HG03469 (cell line): ENCODE data around the gene TF.
"Not testable (repeated sequence)": the region's sequence is repeated elsewhere in the genome, so short reads cannot be mapped to it uniquely, and the experiment has no call there.

Experiments used
- ATAC-seq: cut with Tn5 transposase; IDR thresholded peaks from one replicate; pipeline ENCODE4 v1.9.1; 2021; ENCODE audit warnings: mild to moderate bottlenecking, moderate library complexity, moderate number of reproducible peaks; ENCODE audit not compliant: unreplicated experiment

TF gene

DNA sequence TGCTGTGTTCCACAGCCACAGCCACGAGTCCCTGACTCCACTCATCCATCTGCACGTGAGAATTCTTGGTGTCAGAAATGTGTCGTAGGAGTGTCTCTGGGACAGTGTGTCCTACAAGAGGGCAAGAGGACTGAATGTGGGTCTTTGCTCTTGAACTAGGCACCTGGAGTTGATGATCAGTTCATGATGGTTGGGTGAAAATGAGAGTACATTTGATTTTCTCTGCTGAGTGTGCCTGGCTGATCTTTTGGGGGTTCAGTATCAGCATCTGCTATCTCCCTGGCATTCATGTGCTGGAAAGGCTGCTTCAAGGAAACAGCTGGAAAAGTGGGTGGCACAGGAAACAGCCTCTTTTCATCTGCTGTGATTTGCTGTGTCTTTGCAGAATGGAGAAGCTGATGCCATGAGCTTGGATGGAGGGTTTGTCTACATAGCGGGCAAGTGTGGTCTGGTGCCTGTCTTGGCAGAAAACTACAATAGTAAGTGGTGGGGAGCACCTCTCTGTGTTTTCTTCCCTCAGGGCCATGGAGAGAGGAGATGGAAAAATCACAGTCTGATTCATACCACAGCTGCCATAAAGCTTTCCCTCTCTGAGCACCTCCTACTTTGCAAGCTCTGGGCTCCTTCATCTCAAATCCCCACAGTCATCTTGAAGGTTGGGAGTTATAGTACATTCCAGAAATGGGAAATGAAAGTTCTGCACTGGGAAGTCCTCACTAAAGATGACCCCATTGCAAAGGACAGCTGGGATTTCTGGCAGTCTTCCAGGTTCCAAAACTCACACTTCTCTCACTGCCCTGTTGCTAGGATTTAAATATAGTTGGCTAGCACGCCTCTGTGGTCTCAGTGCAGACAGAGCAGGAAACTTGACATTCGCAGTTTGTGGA lies 17.8 kb downstream of the TF start:
- no peak for ATAC-seq

DNA sequence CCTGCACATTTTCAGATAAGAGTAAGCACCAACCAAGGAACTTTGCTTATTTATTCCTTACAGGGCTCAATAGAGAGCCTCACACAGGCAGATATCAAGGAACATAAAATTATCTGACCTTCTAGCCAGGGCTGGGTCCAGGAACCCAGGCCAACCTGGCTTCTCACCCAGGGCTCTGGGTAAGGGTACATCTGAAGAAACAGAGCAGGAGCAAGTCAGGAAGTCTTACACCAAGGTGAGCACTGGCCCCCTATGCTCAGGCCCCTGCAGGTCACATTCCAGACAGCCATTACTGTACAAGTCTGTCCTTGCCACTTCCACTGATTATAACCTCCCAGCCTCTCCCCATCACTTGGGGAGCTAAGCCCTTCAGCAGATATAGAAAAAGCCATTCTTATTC lies 19.1 kb downstream of the TF start:
- no peak for ATAC-seq

DNA sequence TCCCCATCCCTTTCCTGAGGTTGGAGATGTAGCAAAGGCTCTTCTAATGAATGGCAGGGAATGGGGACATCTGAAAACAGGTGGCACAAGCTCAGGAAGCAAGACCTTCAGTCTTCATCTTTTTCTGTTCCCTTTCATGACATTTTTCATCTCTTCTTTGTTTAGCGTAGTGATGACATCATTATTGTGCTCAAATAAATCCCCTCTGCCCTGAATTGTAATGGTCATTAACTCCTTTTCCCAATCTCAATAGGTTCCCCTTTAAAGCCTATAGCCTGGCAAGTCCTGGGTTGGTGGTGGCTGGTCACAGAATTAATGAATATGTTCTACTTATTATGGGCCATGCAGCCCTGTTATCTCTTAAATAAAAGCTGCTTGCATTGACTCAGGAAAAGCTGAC lies 21.4 kb downstream of the TF start:
- no peak for ATAC-seq

DNA sequence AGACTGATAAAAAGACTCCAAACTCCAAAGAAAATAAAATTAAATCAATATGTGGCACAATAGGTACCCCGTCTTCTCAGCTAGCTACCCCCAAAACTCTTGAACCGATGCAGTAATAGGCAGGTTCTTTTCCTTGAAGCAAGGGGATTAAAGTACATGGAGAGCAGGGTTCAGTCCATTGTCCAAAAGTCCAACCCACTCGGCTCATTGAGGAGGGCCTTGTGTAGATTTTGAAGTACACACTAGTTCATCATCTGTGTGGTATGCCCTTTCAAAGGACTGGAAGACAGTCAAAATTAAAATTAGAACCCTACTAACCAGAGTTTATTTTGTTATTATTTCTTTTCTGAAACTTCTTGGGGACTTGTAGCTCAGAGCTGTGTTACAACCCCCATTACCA lies 23.3 kb downstream of the TF start:
- no peak for ATAC-seq

DNA sequence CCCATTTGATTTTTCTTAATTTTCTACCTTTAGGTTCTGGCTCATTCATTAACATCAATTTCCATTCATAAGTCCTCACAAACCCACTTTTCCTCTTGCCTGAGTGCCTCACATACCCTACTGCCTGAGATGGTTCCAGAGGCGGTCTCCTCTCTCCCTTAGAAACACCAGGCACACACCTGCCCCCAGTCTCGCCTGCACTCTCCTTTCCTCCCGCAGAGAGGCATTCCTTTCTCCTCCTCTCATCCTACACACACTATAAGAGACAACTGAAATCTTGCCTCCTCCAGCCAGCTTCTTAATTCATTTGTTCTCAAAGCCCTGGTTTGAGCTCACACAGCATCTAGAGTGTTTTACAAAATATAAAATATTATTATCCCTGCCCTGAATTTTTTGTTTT lies 27.5 kb downstream of the TF start:
- no peak for ATAC-seq

DNA sequence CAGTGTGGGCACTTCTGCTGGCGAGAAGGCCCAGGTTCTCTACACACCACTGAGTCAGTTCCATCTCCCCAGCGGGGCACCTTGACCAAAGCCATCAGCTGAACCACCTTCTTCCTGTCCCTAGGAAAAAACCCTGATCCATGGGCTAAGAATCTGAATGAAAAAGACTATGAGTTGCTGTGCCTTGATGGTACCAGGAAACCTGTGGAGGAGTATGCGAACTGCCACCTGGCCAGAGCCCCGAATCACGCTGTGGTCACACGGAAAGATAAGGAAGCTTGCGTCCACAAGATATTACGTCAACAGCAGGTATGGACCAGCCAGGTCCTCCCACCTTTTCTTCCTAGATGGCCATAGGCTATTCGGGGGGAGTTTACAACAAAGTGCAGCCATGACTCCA lies 29.1 kb downstream of the TF start:
- ATAC-seq, result no peak

DNA sequence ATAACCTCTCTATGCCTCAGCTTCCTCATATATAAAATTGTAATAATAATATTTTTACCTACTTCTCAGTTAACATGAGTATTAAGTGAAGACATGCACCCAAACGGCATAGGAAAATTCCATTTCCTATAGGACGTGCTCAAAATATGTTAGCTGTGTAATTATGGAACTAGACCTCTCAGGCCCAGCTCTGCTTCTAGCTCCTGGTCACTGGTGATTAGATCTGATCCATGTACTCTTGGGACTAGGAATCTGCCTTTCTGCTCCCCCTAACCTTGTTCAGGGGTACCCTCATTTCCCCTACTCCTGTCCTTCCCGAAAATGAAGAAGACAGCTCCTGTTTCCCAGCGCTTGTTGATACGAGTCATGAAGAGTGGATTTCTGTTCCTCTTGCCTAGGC lies 29.6 kb downstream of the TF start:
- no peak for ATAC-seq

DNA sequence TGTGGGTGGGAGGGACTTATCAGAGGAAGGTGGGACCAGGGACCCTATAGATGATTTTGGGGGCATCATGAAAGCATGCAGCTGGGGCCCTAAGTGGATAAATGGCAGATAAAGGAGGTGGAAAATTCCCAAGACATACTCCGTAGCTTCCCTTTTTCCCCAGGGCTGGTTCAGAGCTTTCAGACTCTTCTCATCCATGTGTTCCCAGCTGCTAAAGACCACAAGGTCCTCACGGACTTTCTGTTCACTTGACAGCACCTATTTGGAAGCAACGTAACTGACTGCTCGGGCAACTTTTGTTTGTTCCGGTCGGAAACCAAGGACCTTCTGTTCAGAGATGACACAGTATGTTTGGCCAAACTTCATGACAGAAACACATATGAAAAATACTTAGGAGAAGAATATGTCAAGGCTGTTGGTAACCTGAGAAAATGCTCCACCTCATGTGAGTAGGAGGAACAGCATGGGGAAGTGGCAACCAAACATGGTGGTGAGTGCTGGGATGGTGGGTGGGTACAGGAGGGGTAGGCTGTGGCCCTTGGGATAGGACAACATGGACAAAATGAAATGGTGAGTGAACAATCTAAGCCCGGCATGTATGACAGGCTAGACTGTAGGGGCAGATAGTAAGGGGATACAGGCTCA lies 30.7 kb downstream of the TF start:
- no peak for ATAC-seq

DNA sequence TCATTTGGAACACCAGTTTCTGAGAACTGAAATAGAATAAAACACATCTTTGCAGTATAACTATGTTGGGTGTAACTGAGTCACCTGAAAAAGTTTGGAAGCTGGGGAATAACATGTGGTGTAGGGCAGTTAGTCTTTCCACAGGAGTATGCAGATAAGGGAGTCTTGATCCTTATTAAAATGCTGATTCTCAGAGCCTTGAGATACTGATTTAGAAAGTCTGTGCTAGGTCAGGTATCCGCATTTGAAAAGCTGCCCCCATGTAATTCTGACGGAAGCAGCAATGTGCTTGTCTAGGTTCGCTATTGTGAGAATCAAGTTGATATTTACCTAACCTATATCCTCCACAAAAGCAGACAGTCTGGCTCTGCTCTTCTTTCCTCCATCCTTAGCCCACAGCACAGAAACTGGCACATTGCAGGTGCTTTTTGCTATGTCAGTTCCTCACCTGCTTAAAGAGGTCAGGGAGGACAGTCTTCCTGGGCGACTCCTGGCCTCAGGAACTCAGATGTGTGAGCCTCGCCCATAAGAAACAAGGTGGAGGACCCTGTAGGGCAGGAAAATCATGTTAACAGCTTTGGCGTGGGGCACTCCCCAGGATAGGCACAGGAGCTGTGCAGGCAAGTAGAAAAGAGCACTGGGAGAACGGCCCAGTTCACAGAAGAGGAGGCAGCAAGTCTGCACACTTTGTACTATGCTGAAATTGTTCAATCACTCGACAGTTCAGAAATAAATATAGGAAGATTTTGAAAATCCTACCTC lies 31.8 kb downstream of the TF start:
- no peak for ATAC-seq

DNA sequence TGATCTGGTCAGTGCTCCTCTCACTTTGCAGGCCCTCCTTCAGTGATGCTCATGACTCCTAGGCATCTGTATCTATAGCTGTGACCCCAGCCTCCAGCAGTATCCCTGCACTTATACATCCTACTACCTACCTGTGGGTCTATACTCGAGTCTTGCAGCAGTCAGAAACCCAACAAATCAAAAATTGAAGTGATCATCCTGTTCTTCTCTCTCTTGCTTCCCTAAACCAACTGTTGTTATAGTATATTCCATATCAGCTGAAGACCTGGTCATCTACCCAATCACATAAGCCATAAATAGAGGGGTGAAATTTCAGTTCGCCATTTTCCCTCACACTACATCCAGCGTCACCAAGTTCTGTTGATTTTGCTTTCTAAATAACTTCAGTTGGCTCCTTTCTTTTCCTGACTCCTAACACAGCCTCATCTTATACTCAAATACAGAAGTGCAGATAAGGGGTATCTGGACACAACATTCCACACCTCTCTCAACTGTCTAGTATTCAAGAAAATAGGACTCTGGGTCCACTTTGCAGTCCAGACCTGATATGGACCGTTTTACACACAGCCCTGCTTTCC lies 33.5 kb downstream of the TF start:
- no peak for ATAC-seq

DNA sequence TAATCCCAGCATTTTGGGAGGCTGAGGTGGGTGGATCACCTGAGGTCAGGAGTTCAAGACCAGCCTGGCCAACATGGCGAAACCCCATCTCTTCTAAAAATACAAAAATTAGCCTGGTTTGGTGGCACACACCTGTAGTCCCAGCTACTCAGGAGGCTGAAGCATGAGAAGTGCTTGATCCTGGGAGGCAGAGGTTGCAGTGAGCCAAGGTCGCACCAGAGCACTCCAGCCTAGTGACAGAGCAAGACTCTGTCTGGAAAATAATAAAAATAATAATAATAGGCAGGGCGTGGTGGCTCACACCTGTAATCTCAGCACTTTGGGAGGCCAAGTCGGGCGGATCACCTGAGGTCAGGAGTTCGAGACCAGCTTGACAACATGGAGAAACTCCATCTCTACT lies 34.6 kb downstream of the TF start:
- not testable (repeated sequence) for ATAC-seq

DNA sequence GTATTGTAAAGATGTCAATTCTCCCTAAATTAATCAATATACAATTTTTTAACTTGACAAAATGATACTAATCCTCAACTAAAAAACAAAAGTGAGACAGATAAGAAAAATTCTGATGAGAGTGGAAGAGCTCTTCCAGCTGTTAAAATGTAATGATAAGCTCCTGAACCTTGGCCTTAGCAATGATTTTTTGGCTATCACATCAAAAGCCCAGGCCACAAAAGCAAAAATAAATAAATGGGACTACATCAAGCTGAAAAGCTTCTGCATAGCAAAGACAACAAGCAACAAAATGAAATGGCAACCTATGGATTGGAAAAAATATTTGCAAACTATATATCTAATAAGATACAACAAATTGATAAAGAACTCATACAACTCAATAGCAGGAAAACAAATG lies 35.4 kb downstream of the TF start:
- ATAC-seq, result no peak

DNA sequence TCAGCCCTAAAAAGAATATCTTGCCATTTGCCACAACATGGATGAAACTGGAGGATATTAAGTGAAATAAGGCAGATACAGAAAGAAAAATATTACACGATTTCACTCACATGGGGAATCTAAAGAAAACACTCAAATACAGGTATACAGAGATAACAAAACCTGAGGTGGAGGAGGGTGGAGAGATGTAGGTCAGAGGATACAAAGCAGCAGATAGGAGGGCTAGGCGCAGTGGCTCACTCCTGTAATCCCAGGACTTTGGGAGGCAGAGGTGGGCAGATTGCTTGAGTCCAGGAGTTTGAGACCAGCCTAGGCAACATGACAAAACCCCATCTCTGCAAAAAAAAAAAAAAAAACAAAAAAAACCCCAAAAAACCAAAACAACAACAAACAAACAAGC lies 36.3 kb downstream of the TF start:
- no peak for ATAC-seq

DNA sequence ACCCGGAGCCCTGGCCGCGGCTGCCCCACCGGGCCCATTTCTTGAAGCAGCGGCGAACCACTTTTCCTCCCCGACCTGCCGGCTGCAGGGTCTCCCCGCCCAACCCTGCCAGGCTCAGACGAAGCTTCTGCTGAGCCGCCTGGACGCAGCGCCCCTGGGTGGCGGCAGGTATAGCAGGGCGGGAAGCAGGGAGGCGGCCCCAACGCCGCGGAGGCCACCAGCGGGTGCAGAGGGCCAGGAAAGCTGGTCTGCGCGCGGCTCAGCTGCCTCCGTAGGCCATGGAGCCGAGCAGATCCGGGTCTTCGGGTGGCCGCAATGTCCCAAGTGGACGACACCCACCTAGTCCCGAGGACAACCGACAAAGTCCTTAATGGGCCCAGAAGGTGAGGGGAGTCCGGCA lies 37.6 kb downstream of the TF start:
- ATAC-seq, result no peak

DNA sequence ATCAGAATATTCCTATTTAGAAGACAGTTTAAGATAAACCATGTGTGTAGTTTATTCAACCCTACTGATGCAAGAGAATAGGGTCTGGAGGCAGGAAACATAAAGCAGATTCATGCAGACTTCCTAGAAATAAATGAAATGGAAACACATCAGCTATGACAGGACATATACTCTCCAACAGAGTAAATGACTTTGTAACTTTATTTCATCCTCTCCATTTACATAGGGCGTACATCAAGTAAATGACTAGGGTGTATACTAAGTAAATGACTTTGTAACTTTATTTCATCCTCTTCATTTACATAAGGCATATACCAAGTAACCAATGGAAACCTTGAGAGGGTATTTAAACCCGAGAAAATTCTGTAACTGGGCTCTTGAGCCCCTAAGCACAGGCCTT lies 41.8 kb downstream of the TF start:
- no peak for ATAC-seq

DNA sequence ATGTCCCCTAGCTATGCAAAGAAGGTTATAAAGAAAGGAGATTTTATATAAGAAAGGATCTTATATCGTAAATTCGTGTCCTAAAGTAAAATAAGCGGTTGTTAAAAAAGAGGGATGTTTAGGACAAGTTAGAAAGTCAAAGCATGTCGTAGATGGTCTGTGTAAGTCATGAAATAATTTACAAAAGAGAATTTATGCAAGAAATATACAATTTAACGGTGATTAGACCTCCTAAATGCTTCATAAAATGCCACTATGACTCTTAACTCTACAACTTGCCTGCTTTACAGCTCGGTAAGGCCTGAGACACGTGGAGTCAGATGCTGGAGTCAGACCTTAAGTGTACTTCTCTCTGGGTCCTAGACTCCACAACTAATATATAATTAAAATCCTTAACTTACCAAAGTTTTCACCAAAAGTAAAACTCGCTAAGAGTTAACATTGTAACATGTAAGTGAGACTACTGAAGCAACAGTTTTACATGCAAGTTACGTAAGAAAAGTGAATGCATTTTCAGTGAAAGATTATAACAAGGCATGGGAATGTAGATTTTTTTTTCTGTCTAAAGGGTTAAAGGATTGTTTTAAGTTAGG lies 46.1 kb downstream of the TF start:
- ATAC-seq, result no peak

DNA sequence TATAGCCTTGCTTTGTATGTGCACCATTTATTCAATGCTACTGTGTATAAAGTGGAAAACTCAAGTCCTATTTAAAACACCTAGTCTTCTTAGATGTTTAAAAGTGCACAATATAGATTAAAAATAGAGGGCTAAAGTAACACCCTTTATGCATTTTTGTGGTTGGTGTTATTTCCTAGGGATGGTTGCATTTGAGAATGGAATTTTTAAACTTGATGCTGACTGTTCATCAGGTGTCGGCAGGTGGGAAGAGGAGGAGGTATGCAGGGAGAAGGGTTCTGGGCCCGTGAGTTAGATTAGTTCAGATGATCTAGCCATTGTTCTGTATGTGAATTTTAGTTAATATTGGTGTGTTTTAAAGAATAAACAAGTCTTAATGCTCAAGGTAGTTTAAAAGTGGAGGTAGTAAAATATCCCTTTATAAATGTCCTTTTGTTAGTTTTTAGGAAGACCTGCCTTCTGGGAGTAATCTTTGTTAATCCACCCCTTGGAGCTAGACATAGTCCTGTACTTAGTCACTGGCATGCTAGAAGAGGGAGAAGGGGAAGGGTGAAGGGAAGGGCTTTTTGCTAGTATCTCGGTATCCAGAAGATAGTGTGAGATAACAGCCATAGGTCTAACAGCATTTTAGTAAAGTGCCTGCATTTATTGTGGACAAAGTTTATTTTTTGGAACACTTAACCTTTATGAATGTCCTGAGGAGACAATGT lies 51.4 kb downstream of the TF start:
- no peak for ATAC-seq

DNA sequence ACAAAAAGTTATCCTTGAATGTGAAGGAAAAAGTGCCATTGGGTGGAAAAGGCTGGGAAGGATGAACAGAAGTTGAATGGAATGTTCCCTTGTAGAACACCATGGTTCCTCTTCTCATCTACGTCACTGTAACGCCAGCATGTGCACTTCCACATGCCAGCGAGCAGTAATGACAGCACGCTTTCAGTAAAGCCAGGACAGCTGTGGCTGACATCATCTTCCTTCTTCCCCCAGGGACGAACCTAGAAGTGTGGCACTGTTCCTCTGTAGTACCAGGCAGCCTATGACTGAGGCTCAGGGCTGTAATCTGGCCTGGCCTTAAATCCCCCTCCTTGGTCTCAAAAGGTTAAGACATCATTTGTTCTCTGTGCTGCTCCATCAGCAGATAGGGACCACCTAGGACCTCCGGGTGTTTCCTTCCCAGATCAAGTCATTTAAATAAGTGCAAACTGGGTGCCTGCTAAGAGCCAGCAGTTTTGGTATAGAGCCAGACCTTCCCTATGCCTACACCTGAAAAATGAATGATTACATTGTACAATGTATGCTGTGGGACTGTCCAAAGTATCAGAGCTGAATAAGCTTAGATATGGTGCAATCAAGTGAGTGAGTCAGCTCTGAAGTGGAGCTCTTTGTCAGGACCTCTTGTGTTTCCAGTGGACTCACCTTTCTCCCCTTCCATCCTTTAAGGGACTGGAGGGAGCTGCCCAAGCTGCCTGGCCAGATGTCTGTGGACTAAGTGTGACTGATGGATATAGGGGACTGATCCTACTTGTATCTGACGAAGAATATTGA lies 53.8 kb downstream of the TF start:
- ATAC-seq, result no peak

DNA sequence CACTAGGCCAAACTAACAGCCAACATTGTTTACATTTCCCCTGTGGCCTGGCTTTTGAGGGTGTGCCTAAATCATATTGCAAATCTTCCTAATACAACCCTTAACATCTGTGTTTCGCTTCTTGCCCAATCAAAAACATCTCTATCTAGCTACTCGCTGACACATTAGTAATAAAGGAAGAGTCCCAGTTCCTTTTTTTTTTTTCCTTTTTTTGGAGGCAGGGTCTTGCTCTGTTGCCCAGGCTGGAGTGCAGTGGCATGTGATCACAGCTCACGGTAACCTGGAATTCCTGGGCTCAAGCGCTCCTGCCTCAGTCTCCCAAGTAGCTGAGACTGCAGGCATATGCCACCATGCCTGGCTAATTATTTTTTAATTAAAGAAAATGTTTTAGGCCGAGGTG lies 57.3 kb downstream of the TF start:
- no peak for ATAC-seq

DNA sequence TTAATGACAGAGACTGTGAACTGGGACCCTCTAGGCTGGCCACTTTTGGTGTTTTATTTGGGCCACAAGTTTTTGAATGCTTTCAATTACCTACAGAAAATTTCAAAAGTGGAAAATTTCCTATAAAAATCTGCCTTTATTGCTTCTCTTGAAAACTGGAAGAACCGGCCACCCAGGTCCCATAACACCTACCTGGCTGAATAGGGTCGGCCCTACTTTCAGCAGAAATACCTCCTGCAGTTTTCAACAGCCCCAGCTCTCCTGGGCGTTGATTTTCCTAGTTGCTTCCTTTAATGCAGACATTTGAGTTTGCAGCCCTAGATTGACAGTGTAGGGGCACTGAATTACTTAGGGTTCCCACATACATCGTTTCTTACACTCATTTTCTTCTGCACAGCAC lies 58.7 kb downstream of the TF start:
- ATAC-seq, result no peak
